SIG-M5 treated with dmso at 0.1 percent for 504 hours (cell line): ENCODE results near the gene SERPINB3.
"Not testable (repeated sequence)": the region's sequence is repeated elsewhere in the genome, so short reads cannot be mapped to it uniquely, and the experiment has no call there.

Source experiments
- DNase-seq: peaks from one replicate; lab custom pipeline; 2025; ENCODE audit not compliant: unreplicated experiment; lab: John Stamatoyannopoulos, UW

The SERPINB3 gene

GRCh38 chr18:63648241-63648640, 13.5 kb downstream of the SERPINB3 start:
- no peak for DNase-seq

DNA sequence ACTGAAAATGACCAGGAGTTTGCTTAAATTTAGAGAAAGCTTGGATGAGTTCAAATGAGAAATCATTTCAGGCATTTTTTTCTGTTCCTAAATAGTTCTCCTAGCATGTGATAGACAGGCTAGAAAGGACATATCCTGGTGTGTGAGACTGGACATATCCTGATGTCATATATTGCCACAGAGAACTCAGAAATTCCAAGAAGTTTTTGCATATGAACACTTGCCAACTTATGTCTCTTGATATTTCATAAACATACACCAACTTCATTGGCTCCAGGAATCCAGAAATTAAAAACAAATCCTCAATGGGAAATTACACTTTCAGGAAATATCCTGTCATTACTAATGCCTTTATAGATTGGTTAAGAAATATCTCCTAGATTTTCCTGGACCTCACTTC, 14.8 kb downstream of the SERPINB3 start:
- DNase-seq = no peak

GRCh38 chr18:63644694-63645093, 17.0 kb downstream of the SERPINB3 start:
- DNase-seq = not testable (repeated sequence)

- DNase-seq = not testable (repeated sequence)
Observed at GRCh38 chr18:63644142-63644541, 17.6 kb downstream of the SERPINB3 start, which contains the start of gene SERPINB4. TSS of gene SERPINB4 (minus strand) at chr18:63644256. CDS start at chr18:63643577, 679 bp downstream.

- DNase-seq = not testable (repeated sequence)
Observed at GRCh38 chr18:63642668-63643356, 18.9 kb downstream of the SERPINB3 start.

DNA sequence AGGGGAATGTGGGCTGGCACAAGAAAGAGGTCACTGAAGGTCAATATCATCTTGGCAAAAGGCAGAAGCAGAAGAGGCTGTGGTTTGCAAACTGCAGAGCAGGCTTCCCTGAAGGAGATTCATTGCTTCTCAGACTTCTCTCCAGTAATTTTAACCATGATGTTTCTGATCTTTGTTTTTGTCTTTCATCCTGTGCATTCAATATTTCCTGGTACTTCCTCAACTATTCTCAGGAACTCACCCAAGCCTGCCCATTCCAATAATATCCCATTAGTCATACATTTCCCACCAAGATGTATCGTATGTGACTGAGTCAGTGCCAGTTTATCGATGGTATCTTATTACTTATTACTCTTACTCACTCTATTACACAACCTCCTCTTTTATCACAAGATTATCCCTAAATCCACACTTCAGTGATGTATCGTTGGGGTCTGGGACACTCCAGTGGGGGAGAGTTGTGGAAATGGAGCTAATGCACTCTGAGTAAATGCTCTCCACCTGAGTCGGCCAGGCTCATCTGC, 20.5 kb downstream of the SERPINB3 start:
- DNase-seq = not testable (repeated sequence)

- no peak for DNase-seq
Observed at GRCh38 chr18:63637703-63638102, 24.0 kb downstream of the SERPINB3 start.

GRCh38 chr18:63627819-63628218, 33.9 kb downstream of the SERPINB3 start:
- no peak for DNase-seq

DNA sequence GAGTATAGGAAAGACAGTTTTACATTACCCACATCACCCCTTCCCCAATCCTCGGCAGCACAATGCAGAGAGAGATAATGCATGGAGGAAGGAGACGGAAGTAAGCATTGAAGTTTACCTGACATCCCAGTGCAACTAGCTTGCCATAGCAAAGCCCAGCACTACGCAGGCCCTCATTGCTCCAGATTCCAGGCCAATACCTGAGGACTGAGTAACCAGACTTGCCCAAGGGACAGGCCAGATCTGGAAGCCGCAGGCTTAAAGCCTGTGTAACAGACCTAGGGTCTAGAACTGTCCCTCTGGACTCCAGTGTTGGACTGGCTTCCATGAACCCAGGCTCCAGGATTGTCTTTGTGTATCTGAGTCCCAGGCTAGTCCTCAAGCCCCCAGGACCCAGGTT, 35.3 kb downstream of the SERPINB3 start:
- no peak for DNase-seq

- no peak for DNase-seq
Observed at GRCh38 chr18:63624863-63625262, 36.8 kb downstream of the SERPINB3 start.

DNA sequence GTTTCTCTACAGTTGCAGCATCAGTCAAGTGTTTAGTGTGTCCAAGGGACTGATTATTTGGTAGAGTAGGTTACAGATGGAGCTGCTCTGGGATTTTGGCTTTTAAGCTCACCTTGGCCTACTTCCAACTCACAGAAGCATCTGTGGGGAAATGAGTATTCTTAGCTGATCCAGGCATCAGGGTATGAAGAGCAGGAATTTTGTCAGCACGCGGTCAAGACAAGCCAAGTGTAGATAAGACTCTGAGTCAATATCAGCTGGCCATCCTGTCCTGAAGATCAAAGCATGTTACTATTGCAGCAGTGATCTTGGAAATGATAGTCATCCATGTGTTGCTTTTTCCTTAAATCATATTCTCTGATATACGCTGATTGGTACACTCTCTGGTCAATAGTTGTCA, 42.0 kb downstream of the SERPINB3 start:
- no peak for DNase-seq

DNA sequence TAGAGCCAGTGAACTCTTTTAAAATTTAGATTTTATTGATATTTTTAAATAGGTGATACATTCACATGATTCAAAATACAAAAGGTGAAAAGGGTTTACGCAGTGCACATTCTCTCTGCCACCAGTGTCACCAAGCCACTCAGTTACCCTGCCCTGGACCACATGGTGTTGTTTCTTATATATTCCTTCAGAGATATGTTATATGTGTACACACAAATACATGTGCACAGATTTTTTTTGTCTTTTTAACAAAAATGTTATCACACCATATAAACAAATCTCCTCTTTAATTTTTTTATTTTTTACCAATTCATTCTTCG, 43.8 kb downstream of the SERPINB3 start:
- no peak for DNase-seq

- peak; percentile 1 for DNase-seq
Observed at GRCh38 chr18:63617049-63617914, 44.4 kb downstream of the SERPINB3 start.

DNA sequence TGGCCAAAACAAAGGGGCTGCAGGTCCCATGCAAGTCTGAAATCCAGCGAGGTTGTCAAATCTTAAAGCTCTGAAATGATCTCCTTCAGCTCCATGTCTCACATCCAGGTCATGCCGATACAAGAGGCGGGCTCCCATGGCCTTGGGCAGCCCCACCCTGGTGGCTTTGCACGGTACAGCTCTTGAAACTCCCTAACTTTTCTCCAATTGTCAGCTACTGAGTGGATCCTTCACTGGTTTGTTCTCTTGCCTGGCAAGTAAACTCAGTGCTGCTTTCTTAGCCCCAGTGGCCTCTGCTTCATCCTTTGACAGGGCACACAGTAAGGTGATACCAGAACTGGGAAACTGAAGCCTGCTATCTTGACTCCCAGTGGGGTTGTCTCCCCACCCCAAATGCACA, 48.3 kb downstream of the SERPINB3 start:
- DNase-seq = no peak

DNA sequence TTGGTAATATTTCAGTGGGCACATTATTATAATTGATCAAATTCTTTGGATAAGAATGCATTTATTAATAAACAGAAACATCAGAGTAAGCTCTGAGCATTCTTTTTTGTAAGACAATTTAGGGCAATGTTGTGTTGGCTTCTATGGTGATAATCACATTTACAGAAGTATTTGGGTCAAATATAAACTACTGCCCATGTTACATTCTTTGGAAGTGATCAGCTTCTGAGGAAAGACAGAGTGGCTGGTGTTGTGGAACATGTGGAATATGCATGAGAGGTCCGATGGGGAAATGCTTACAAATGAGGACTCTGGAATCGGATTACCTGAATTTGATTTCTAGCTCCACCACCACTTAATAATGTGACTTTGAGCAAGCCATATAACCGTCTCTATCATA, 55.2 kb downstream of the SERPINB3 start:
- DNase-seq = no peak
